ENCODE data around the gene XIAP. TPM values are rescaled to one million over a fixed set of nuclear protein-coding genes. Genes with fewer than 3 reads are reported as not detected.
"Not testable (repeated sequence)": the region's sequence is repeated elsewhere in the genome, so short reads cannot be mapped to it uniquely, and the experiment has no call there.

The XIAP gene
- polyA plus RNA-seq, 1 experiment, result 12.5 TPM

GRCh38 chrX:123884809-123885408 is 25.1 kb downstream of the XIAP start:
- POLR2A ChIA-PET, result no interaction called here
- H3K27me3 ChIP-seq (ENCODE audit: control insufficient read depth, insufficient read depth, low read length), result no peaks in the 10 kb centered on the region
- CTCF ChIA-PET, result interaction anchor here (3.9 kb wide), 1 partner anchor 50 kb away, joined by 15 read pairs; no protein-coding TSS in a partner anchor
- no peak for DNase-seq (ENCODE audit: low read depth)
- H3K4me3 ChIP-seq (ENCODE audit: low read depth, low read length), result no peak overlapping the region
- H3K36me3 ChIP-seq (ENCODE audit: control insufficient read depth, insufficient read depth, low read length), result no peaks in the 10 kb centered on the region
- TF ChIP-seq CTCF (IDR thresholded peaks at IDR 0.05; ENCODE audit: insufficient read depth, low read depth, low read length), result peak; percentile 52

GRCh38 chrX:123899701-123900100 is 39.8 kb downstream of the XIAP start:
- DNase-seq (ENCODE audit: low read depth), result no peak
- peaks cover 1% of the 10 kb centered on the region; the same call in 1 of the 2 replicates for H3K36me3 ChIP-seq (ENCODE audit: control insufficient read depth, insufficient read depth, low read length)
- ChIA-PET POLR2A (no interaction called here), CTCF (no interaction called here)
- H3K4me3 ChIP-seq (ENCODE audit: low read depth, low read length), result no peak overlapping the region
- no peak for TF ChIP-seq CTCF (IDR thresholded peaks at IDR 0.05; ENCODE audit: insufficient read depth, low read depth, low read length)
- H3K27me3 ChIP-seq (ENCODE audit: control insufficient read depth, insufficient read depth, low read length), result no peaks in the 10 kb centered on the region

DNA sequence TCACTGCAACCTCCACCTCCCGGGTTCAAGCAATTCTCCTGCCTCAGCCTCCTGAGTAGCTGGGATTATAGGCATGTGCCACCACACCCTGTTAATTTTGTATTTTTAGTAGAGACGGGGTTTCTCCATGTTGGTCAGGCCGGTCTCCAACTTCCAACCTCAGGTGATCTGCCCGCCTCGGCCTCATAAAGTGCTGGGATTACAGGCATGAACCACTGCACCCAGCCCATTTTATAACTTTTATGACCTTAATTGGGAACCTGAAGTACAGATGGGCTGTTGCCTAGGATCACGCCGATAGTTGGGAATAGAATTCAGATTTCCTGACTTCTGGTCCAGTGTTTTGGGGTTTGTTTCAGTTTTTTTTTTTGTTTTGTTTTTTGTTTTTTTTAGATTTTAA is 43.4 kb downstream of the XIAP start:
- CTCF ChIA-PET; H3K4me3 ChIP-seq (ENCODE audit: low read depth, low read length); POLR2A ChIA-PET: not testable (repeated sequence)

GRCh38 chrX:123905332-123905731 is 45.5 kb downstream of the XIAP start:
- CTCF ChIA-PET, result no interaction called here
- Histone ChIP-seq H3K4me3 (ENCODE audit: low read depth, low read length) (no peak overlapping the region), H3K27me3 (ENCODE audit: control insufficient read depth, insufficient read depth, low read length) (no peaks in the 10 kb centered on the region), H3K36me3 (ENCODE audit: control insufficient read depth, insufficient read depth, low read length) (peaks cover 2% of the 10 kb centered on the region; the same call in 1 of the 2 replicates)
- POLR2A ChIA-PET, result no interaction called here
- no peak for DNase-seq (ENCODE audit: low read depth)
- no peak for TF ChIP-seq CTCF (IDR thresholded peaks at IDR 0.05; ENCODE audit: insufficient read depth, low read depth, low read length)

More for the DNA sequence above, 43.4 kb downstream of the XIAP start:
- H3K27me3 ChIP-seq (ENCODE audit: control insufficient read depth, insufficient read depth, low read length); DNase-seq (ENCODE audit: low read depth); H3K36me3 ChIP-seq (ENCODE audit: control insufficient read depth, insufficient read depth, low read length): not testable (repeated sequence)

GRCh38 chrX:123906557-123907316 is 46.9 kb downstream of the XIAP start:
- DNase-seq (ENCODE audit: low read depth), result no peak
- POLR2A ChIA-PET, result no interaction called here
- H3K27me3 ChIP-seq (ENCODE audit: control insufficient read depth, insufficient read depth, low read length), result no peaks in the 10 kb centered on the region
- no peak overlapping the region for H3K4me3 ChIP-seq (ENCODE audit: low read depth, low read length)
- H3K36me3 ChIP-seq (ENCODE audit: control insufficient read depth, insufficient read depth, low read length), result peaks cover 2% of the 10 kb centered on the region; the same call in 1 of the 2 replicates
- CTCF ChIA-PET, result no interaction called here
- no peak for TF ChIP-seq CTCF (IDR thresholded peaks at IDR 0.05; ENCODE audit: insufficient read depth, low read depth, low read length)

Data from BJ (cell line).